Hindlimb muscle (tissue), 1 donor: ENCODE results near the gene DCP1B. TPM values are rescaled to one million over a fixed set of nuclear protein-coding genes. Genes with fewer than 3 reads are reported as not detected.
A peak's percentile ranks its signal among the peaks of the same experiment; 100 is the strongest.
"Not testable (repeated sequence)": the region's sequence is repeated elsewhere in the genome, so short reads cannot be mapped to it uniquely, and the experiment has no call there.

Experiments used
- DNase-seq: peaks from one replicate; pipeline ENCODE4 v3.0.0-alpha.2; 2013
- polyA plus RNA-seq: library from polyadenylated mRNA; unstranded; fragments of 120-200 nt; gene quantifications from one replicate; pipeline ENCODE4 v1.2.1, GENCODE V29; 2013; ENCODE audit not compliant: insufficient read length

The DCP1B gene
- polyA plus RNA-seq, 1 donor, result 11.6 TPM

GRCh38 chr12:1974812-1975211 is 29.4 kb downstream of the DCP1B start:
- no peak for DNase-seq

GRCh38 chr12:1972856-1973317 is 31.4 kb downstream of the DCP1B start:
- DNase-seq, result peak; percentile 64

GRCh38 chr12:1972260-1972659 is 32.0 kb downstream of the DCP1B start:
- DNase-seq, result no peak

- DNase-seq, result no peak
These were observed 33.8 kb downstream of the DCP1B start for GRCh38 chr12:1970331-1970900.

- no peak for DNase-seq
These were observed 37.6 kb downstream of the DCP1B start for GRCh38 chr12:1966561-1967226.

- DNase-seq, result no peak
These were observed 38.3 kb downstream of the DCP1B start for GRCh38 chr12:1965916-1966315.

GRCh38 chr12:1962051-1963020 is 41.9 kb downstream of the DCP1B start:
- DNase-seq, result no peak

- DNase-seq, result no peak
These were observed 47.5 kb downstream of the DCP1B start for GRCh38 chr12:1956716-1957115.

GRCh38 chr12:1949771-1950470 is 54.3 kb downstream of the DCP1B start:
- no peak for DNase-seq

- no peak for DNase-seq
These were observed 55.4 kb downstream of the DCP1B start for GRCh38 chr12:1948883-1949282.

GRCh38 chr12:1947081-1947480 is 57.2 kb downstream of the DCP1B start:
- DNase-seq, result no peak

- no peak for DNase-seq
These were observed 58.0 kb downstream of the DCP1B start for GRCh38 chr12:1946296-1946695.

- DNase-seq, result not testable (repeated sequence)
These were observed 58.8 kb downstream of the DCP1B start for GRCh38 chr12:1945502-1945901.

GRCh38 chr12:1939801-1940607 is 64.3 kb downstream of the DCP1B start:
- peak; percentile 88 for DNase-seq

GRCh38 chr12:1939331-1939730 is 64.9 kb downstream of the DCP1B start:
- no peak for DNase-seq

GRCh38 chr12:1937481-1938224 is 66.6 kb downstream of the DCP1B start:
- no peak for DNase-seq

- no peak for DNase-seq
These were observed 67.6 kb downstream of the DCP1B start for GRCh38 chr12:1936406-1937320.

- DNase-seq, result no peak
These were observed 68.4 kb downstream of the DCP1B start for GRCh38 chr12:1935700-1936378.

GRCh38 chr12:1935242-1935641 is 69.0 kb downstream of the DCP1B start:
- DNase-seq, result no peak
